Femur (tissue), 1 donor: ENCODE results near the gene GJB3.

Experiments
- DNase-seq: peaks from one replicate; pipeline ENCODE4 v3.0.0-alpha.2; 2017

GJB3 gene

GRCh38 chr1:34827341-34827941 lies 46.4 kb downstream of the GJB3 start:
- DNase-seq = no peak

GRCh38 chr1:34828611-34829010 lies 47.6 kb downstream of the GJB3 start:
- no peak for DNase-seq

- DNase-seq = no peak
These were observed 48.2 kb downstream of the GJB3 start for GRCh38 chr1:34829250-34829649.

GRCh38 chr1:34831721-34832246 lies 50.8 kb downstream of the GJB3 start:
- no peak for DNase-seq

GRCh38 chr1:34833711-34834110 lies 52.7 kb downstream of the GJB3 start:
- no peak for DNase-seq
